ENCODE data around the gene FAM171A1.

Gene FAM171A1

GRCh38 chr10:15242261-15242840 is 128.7 kb downstream of the FAM171A1 start:
- H3K4ac ChIP-seq (ENCODE audit: low read depth in 1 of 2, low read length in 2 of 2): no peak overlapping the region
- H2BK5ac ChIP-seq (ENCODE audit: low read depth, low read length, poor library complexity, severe bottlenecking): no peak overlapping the region
- no peak for DNase-seq
- H3K23ac ChIP-seq (ENCODE audit: low read length in 2 of 2): no peak overlapping the region
- H3K36me3 ChIP-seq (ENCODE audit: control insufficient read depth in 1 of 2, insufficient read depth in 2 of 2, low read depth in 1 of 2, low read length in 2 of 2): peaks cover 0 to 6% of the 10 kb centered on the region in 2 experiments
- H2BK120ac ChIP-seq (ENCODE audit: low read depth, low read length): no peak overlapping the region
- H3K4me3 ChIP-seq (ENCODE audit: insufficient read depth in 1 of 2, low read depth in 1 of 2, low read length in 2 of 2): no peak overlapping the region
- no peak overlapping the region for H2BK15ac ChIP-seq (ENCODE audit: low read depth, poor library complexity, severe bottlenecking)
- H2AFZ ChIP-seq (ENCODE audit: low read depth, low read length): no peak overlapping the region
- H3K27ac ChIP-seq (ENCODE audit: low read length, poor library complexity, severe bottlenecking): no peak overlapping the region
- peaks cover 11% of the 10 kb centered on the region for H3K4me1 ChIP-seq (ENCODE audit: control insufficient read depth, insufficient read depth, low read depth, low read length)
- 96% methylated on average over 12 of the region's 12 CpGs for WGBS
- peaks cover 21% of the 10 kb centered on the region for H3K79me1 ChIP-seq (replicated peaks; ENCODE audit: low read length, poor library complexity, severe bottlenecking)
- no peak overlapping the region for H3K18ac ChIP-seq (ENCODE audit: low read depth in 1 of 2, low read length in 2 of 2)
- no peaks in the 10 kb centered on the region for H3K9me3 ChIP-seq (ENCODE audit: control insufficient read depth, low read length)
- H3K4me2 ChIP-seq (ENCODE audit: low read length, poor library complexity, severe bottlenecking): no peak overlapping the region
- no peak overlapping the region for H4K91ac ChIP-seq (ENCODE audit: low read length)
- no peak overlapping the region for H2BK12ac ChIP-seq (ENCODE audit: low read length in 2 of 2)
- no peak overlapping the region for H2AK5ac ChIP-seq (ENCODE audit: low read length, severe bottlenecking)
- H4K8ac ChIP-seq (ENCODE audit: low read length): no peak overlapping the region
- no peak overlapping the region for H3K14ac ChIP-seq (ENCODE audit: low read length in 2 of 2)
- no peaks in the 10 kb centered on the region for H3K27me3 ChIP-seq (ENCODE audit: control insufficient read depth in 1 of 2, insufficient read depth in 1 of 2, low read length in 2 of 2)
- no peak overlapping the region for H3K9ac ChIP-seq (ENCODE audit: low read length)

- H3K79me1 ChIP-seq (replicated peaks; ENCODE audit: low read length, poor library complexity, severe bottlenecking): peaks cover 22% of the 10 kb centered on the region
- H3K4me2 ChIP-seq (ENCODE audit: low read length, poor library complexity, severe bottlenecking): no peak overlapping the region
- no peak overlapping the region for H2BK12ac ChIP-seq (ENCODE audit: low read length in 2 of 2)
- H3K4me1 ChIP-seq (ENCODE audit: control insufficient read depth, insufficient read depth, low read depth, low read length): peaks cover 13% of the 10 kb centered on the region
- no peak overlapping the region for H3K4me3 ChIP-seq (ENCODE audit: insufficient read depth in 1 of 2, low read depth in 1 of 2, low read length in 2 of 2)
- no peak overlapping the region for H2BK15ac ChIP-seq (ENCODE audit: low read depth, poor library complexity, severe bottlenecking)
- no peak overlapping the region for H3K9ac ChIP-seq (ENCODE audit: low read length)
- no peak overlapping the region for H3K23ac ChIP-seq (ENCODE audit: low read length in 2 of 2)
- DNase-seq: no peak
- WGBS: 75% methylated on average over 1 of the region's 4 CpGs
- no peak overlapping the region for H2BK120ac ChIP-seq (ENCODE audit: low read depth, low read length)
- no peak overlapping the region for H3K27ac ChIP-seq (ENCODE audit: low read length, poor library complexity, severe bottlenecking)
- H3K36me3 ChIP-seq (ENCODE audit: control insufficient read depth in 1 of 2, insufficient read depth in 2 of 2, low read depth in 1 of 2, low read length in 2 of 2): peaks cover 0 to 6% of the 10 kb centered on the region in 2 experiments
- no peak overlapping the region for H3K4ac ChIP-seq (ENCODE audit: low read depth in 1 of 2, low read length in 2 of 2)
- H2AK5ac ChIP-seq (ENCODE audit: low read length, severe bottlenecking): no peak overlapping the region
- no peaks in the 10 kb centered on the region for H3K9me3 ChIP-seq (ENCODE audit: control insufficient read depth, low read length)
- H4K8ac ChIP-seq (ENCODE audit: low read length): no peak overlapping the region
- no peak overlapping the region for H3K14ac ChIP-seq (ENCODE audit: low read length in 2 of 2)
- no peak overlapping the region for H4K91ac ChIP-seq (ENCODE audit: low read length)
- H3K18ac ChIP-seq (ENCODE audit: low read depth in 1 of 2, low read length in 2 of 2): no peak overlapping the region
- H2BK5ac ChIP-seq (ENCODE audit: low read depth, low read length, poor library complexity, severe bottlenecking): no peak overlapping the region
- no peaks in the 10 kb centered on the region for H3K27me3 ChIP-seq (ENCODE audit: control insufficient read depth in 1 of 2, insufficient read depth in 1 of 2, low read length in 2 of 2)
- no peak overlapping the region for H2AFZ ChIP-seq (ENCODE audit: low read depth, low read length)
These were observed 129.8 kb downstream of the FAM171A1 start for GRCh38 chr10:15241306-15241705.

DNA sequence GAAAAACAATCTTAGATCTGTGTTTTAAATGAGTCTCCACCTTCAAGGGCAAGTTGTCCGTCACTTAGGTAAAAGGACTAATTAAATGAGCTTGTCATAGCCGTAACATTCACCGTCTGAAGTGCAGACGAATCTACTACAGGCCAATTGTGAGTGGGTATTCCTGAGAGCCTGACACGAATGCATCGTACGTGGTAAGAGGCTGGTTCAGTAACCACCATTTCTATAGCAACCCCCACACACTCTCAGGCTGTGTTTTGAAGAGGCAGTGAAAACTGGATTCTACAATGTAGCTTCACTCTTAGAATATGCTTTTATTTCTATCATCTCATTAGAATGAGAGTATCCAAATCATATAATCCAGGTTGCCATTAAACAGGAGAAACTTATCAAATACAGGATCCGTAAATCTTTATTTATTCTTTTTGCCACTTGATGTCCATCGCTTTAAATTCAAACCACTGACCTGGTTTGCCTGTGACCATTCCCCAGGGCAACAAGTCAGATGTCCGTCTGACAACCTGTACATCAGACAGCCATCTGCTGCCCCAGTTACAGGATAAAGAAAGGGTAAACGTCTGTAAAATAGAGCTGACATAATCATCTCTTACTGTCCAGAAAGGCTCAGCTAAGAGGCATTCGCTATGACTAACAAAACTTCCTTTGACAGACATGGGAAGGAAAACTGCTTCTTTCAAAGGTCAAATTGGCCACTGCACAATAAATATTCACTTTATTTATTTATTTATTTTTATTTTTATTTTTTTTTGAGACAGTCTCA is 132.3 kb downstream of the FAM171A1 start:
- Histone ChIP-seq H2BK12ac (ENCODE audit: low read length in 2 of 2) (no peak overlapping the region), H4K8ac (ENCODE audit: low read length) (no peak overlapping the region), H2BK120ac (ENCODE audit: low read depth, low read length) (no peak overlapping the region), H3K36me3 (ENCODE audit: control insufficient read depth in 1 of 2, insufficient read depth in 2 of 2, low read depth in 1 of 2, low read length in 2 of 2) (peaks cover 0 to 6% of the 10 kb centered on the region in 2 experiments), H3K27me3 (ENCODE audit: control insufficient read depth in 1 of 2, insufficient read depth in 1 of 2, low read length in 2 of 2) (no peaks in the 10 kb centered on the region), H3K9me3 (ENCODE audit: control insufficient read depth, low read length) (no peaks in the 10 kb centered on the region), H3K4me1 (ENCODE audit: control insufficient read depth, insufficient read depth, low read depth, low read length) (peaks cover 11% of the 10 kb centered on the region), H3K27ac (ENCODE audit: low read length, poor library complexity, severe bottlenecking) (no peak overlapping the region), H3K14ac (ENCODE audit: low read length in 2 of 2) (no peak overlapping the region), H3K9ac (ENCODE audit: low read length) (peak overlapping the region; percentile 23), H2BK15ac (ENCODE audit: low read depth, poor library complexity, severe bottlenecking) (no peak overlapping the region), H2AFZ (ENCODE audit: low read depth, low read length) (no peak overlapping the region), H3K23ac (ENCODE audit: low read length in 2 of 2) (no peak overlapping the region), H3K79me1 (replicated peaks; ENCODE audit: low read length, poor library complexity, severe bottlenecking) (peaks cover 17% of the 10 kb centered on the region), H3K18ac (ENCODE audit: low read depth in 1 of 2, low read length in 2 of 2) (no peak overlapping the region), H2BK5ac (ENCODE audit: low read depth, low read length, poor library complexity, severe bottlenecking) (no peak overlapping the region), H3K4ac (ENCODE audit: low read depth in 1 of 2, low read length in 2 of 2) (no peak overlapping the region), H3K4me3 (ENCODE audit: insufficient read depth in 1 of 2, low read depth in 1 of 2, low read length in 2 of 2) (no peak overlapping the region), H4K91ac (ENCODE audit: low read length) (no peak overlapping the region), H2AK5ac (ENCODE audit: low read length, severe bottlenecking) (no peak overlapping the region), H3K4me2 (ENCODE audit: low read length, poor library complexity, severe bottlenecking) (no peak overlapping the region)
- DNase-seq: peak; percentile 50
- WGBS: 86% methylated on average over 10 of the region's 12 CpGs

GRCh38 chr10:15237351-15237750 is 133.7 kb downstream of the FAM171A1 start:
- H2BK15ac ChIP-seq (ENCODE audit: low read depth, poor library complexity, severe bottlenecking): no peak overlapping the region
- peaks cover 15% of the 10 kb centered on the region for H3K79me1 ChIP-seq (replicated peaks; ENCODE audit: low read length, poor library complexity, severe bottlenecking)
- H3K14ac ChIP-seq (ENCODE audit: low read length in 2 of 2): peak overlapping the region in 1 of 2 experiments; percentile 3
- H3K27me3 ChIP-seq (ENCODE audit: control insufficient read depth in 1 of 2, insufficient read depth in 1 of 2, low read length in 2 of 2): no peaks in the 10 kb centered on the region
- no peak overlapping the region for H3K23ac ChIP-seq (ENCODE audit: low read length in 2 of 2)
- no peak overlapping the region for H2AK5ac ChIP-seq (ENCODE audit: low read length, severe bottlenecking)
- H3K27ac ChIP-seq (ENCODE audit: low read length, poor library complexity, severe bottlenecking): no peak overlapping the region
- H2BK12ac ChIP-seq (ENCODE audit: low read length in 2 of 2): no peak overlapping the region
- H4K91ac ChIP-seq (ENCODE audit: low read length): no peak overlapping the region
- H2BK5ac ChIP-seq (ENCODE audit: low read depth, low read length, poor library complexity, severe bottlenecking): no peak overlapping the region
- no peak overlapping the region for H2BK120ac ChIP-seq (ENCODE audit: low read depth, low read length)
- peak overlapping the region; percentile 81 for H3K9ac ChIP-seq (ENCODE audit: low read length)
- H3K4me1 ChIP-seq (ENCODE audit: control insufficient read depth, insufficient read depth, low read depth, low read length): peaks cover 6% of the 10 kb centered on the region
- no peak overlapping the region for H3K4ac ChIP-seq (ENCODE audit: low read depth in 1 of 2, low read length in 2 of 2)
- H3K9me3 ChIP-seq (ENCODE audit: control insufficient read depth, low read length): no peaks in the 10 kb centered on the region
- H3K18ac ChIP-seq (ENCODE audit: low read depth in 1 of 2, low read length in 2 of 2): no peak overlapping the region
- H3K36me3 ChIP-seq (ENCODE audit: control insufficient read depth in 1 of 2, insufficient read depth in 2 of 2, low read depth in 1 of 2, low read length in 2 of 2): peaks cover 0 to 3% of the 10 kb centered on the region in 2 experiments
- no peak overlapping the region for H3K4me2 ChIP-seq (ENCODE audit: low read length, poor library complexity, severe bottlenecking)
- no peak overlapping the region for H2AFZ ChIP-seq (ENCODE audit: low read depth, low read length)
- 81% methylated on average over 5 of the region's 5 CpGs for WGBS
- H4K8ac ChIP-seq (ENCODE audit: low read length): no peak overlapping the region
- peak; percentile 78 for DNase-seq
- no peak overlapping the region for H3K4me3 ChIP-seq (ENCODE audit: insufficient read depth in 1 of 2, low read depth in 1 of 2, low read length in 2 of 2)
